NB4 (cell line): ENCODE measurements around the gene UNC45A.

Source experiments
- DNase-seq: peaks from one replicate; pipeline ENCODE4 v3.0.0; 2010; ENCODE audit warnings: low read depth
- H3K4me3 ChIP-seq: one replicate; pipeline ENCODE4 v1.5.1; 2011; ENCODE audit warnings: mild to moderate bottlenecking, low read depth, low read length, moderate library complexity
- CTCF ChIP-seq: IDR thresholded peaks from one replicate; pipeline ENCODE4 v1.5.1; 2012; ENCODE audit warnings: low read depth, low read length
- MAX ChIP-seq: IDR thresholded peaks from 2 replicates; pipeline ENCODE4 v1.6.1; 2011; ENCODE audit warnings: low read depth, low read length
- MYC ChIP-seq: IDR thresholded peaks from 2 replicates; pipeline ENCODE4 v1.6.1; 2011; ENCODE audit warnings: low read depth, low read length
- POLR2A ChIP-seq: IDR thresholded peaks from 2 replicates; pipeline ENCODE4 v1.6.1; 2011; ENCODE audit warnings: mild to moderate bottlenecking; ENCODE audit not compliant: insufficient read length; ENCODE audit errors: extremely low read depth

Gene UNC45A

GRCh38 chr15:90953947-90954711 is 19.0 kb downstream of the UNC45A start:
- TF ChIP-seq MAX (no peak), CTCF (no peak), POLR2A (no peak), MYC (no peak)
- no peak overlapping the region for H3K4me3 ChIP-seq
- DNase-seq: no peak

GRCh38 chr15:90954712-90955623 is 19.9 kb downstream of the UNC45A start, which contains the start of gene RCCD1:
RCCD1 (plus strand) TSS chr15:90954884; CDS start chr15:90956735, 1,851 bp downstream.
- peak; percentile 98 for DNase-seq
- TF ChIP-seq POLR2A: peak; percentile 69
- peak; percentile 97 for TF ChIP-seq MYC
- peak; percentile 99 for TF ChIP-seq MAX
- TF ChIP-seq CTCF: no peak
- peak within 1 kb of the TSS; percentile 73 for H3K4me3 ChIP-seq

- no peak for DNase-seq
- peak overlapping the region; percentile 73 for H3K4me3 ChIP-seq
- TF ChIP-seq MYC (no peak), MAX (no peak), POLR2A (no peak), CTCF (no peak)
Observed at GRCh38 chr15:90955624-90956273, 20.7 kb downstream of the UNC45A start.

GRCh38 chr15:90956274-90957030 is 21.4 kb downstream of the UNC45A start:
- no peak for DNase-seq
- TF ChIP-seq MAX (no peak), POLR2A (no peak), CTCF (peak; percentile 8), MYC (no peak)
- peak overlapping the region; percentile 73 for H3K4me3 ChIP-seq

- TF ChIP-seq POLR2A: no peak
- no peak for TF ChIP-seq CTCF
- no peak for TF ChIP-seq MYC
- no peak for TF ChIP-seq MAX
- no peak for DNase-seq
- no peak overlapping the region for H3K4me3 ChIP-seq
Observed at GRCh38 chr15:90957031-90957790, 22.1 kb downstream of the UNC45A start.
